ENCODE data around the gene PBX1. TPM values are rescaled to one million over a fixed set of nuclear protein-coding genes. Genes with fewer than 3 reads are reported as not detected.

The PBX1 gene
- total RNA-seq, 1 donor from 2014 or later = 257 TPM

GRCh38 chr1:164742745-164743144 is 183.8 kb downstream of the PBX1 start:
- no peaks in the 10 kb centered on the region for H3K9me3 Mint-ChIP-seq
- no peak overlapping the region for H3K4me3 Mint-ChIP-seq
- no peaks in the 10 kb centered on the region for H3K27me3 Mint-ChIP-seq

GRCh38 chr1:164743976-164744375 is 185.0 kb downstream of the PBX1 start:
- H3K4me3 Mint-ChIP-seq = no peak overlapping the region
- no peak for DNase-seq (ENCODE audit: extremely low spot score, unreplicated experiment)
- TF ChIP-seq CTCF (conservative IDR thresholded peaks at IDR 0.05) = no peak
- H3K27me3 Mint-ChIP-seq = no peaks in the 10 kb centered on the region
- peaks cover 59% of the 10 kb centered on the region for H3K4me1 Mint-ChIP-seq (ENCODE audit: unreplicated experiment)
- no peak overlapping the region for H3K27ac Mint-ChIP-seq
- H3K36me3 Mint-ChIP-seq = peaks cover 35% of the 10 kb centered on the region
- H3K9me3 Mint-ChIP-seq = no peaks in the 10 kb centered on the region

More at GRCh38 chr1:164742745-164743144, 183.8 kb downstream of the PBX1 start:
- peaks cover 48% of the 10 kb centered on the region for H3K4me1 Mint-ChIP-seq (ENCODE audit: unreplicated experiment)
- peaks cover 30% of the 10 kb centered on the region for H3K36me3 Mint-ChIP-seq
- H3K27ac Mint-ChIP-seq = peak overlapping the region; percentile 19
- no peak for DNase-seq (ENCODE audit: extremely low spot score, unreplicated experiment)
- TF ChIP-seq CTCF (conservative IDR thresholded peaks at IDR 0.05) = no peak

- no peak for TF ChIP-seq CTCF (conservative IDR thresholded peaks at IDR 0.05)
- Mint-ChIP-seq H3K27ac (no peak overlapping the region), H3K9me3 (no peaks in the 10 kb centered on the region), H3K27me3 (no peaks in the 10 kb centered on the region), H3K4me3 (no peak overlapping the region), H3K4me1 (ENCODE audit: unreplicated experiment) (peaks cover 61% of the 10 kb centered on the region), H3K36me3 (peaks cover 38% of the 10 kb centered on the region)
- no peak for DNase-seq (ENCODE audit: extremely low spot score, unreplicated experiment)
Measured at GRCh38 chr1:164745736-164746135, 186.8 kb downstream of the PBX1 start.

GRCh38 chr1:164746632-164747031 is 187.6 kb downstream of the PBX1 start:
- Mint-ChIP-seq H3K4me1 (ENCODE audit: unreplicated experiment) (peaks cover 58% of the 10 kb centered on the region), H3K27me3 (no peaks in the 10 kb centered on the region), H3K27ac (peak overlapping the region; percentile 76), H3K36me3 (peaks cover 32% of the 10 kb centered on the region), H3K9me3 (no peaks in the 10 kb centered on the region), H3K4me3 (no peak overlapping the region)
- TF ChIP-seq CTCF (conservative IDR thresholded peaks at IDR 0.05) = no peak
- no peak for DNase-seq (ENCODE audit: extremely low spot score, unreplicated experiment)

GRCh38 chr1:164748253-164748899 is 189.4 kb downstream of the PBX1 start:
- Mint-ChIP-seq H3K27ac (peak overlapping the region; percentile 76), H3K9me3 (no peaks in the 10 kb centered on the region), H3K27me3 (no peaks in the 10 kb centered on the region), H3K4me1 (ENCODE audit: unreplicated experiment) (peaks cover 61% of the 10 kb centered on the region), H3K36me3 (peaks cover 36% of the 10 kb centered on the region), H3K4me3 (peak overlapping the region; percentile 12)
- DNase-seq (ENCODE audit: extremely low spot score, unreplicated experiment) = no peak
- TF ChIP-seq CTCF (conservative IDR thresholded peaks at IDR 0.05) = no peak
